Breast epithelium (tissue), 3 donors: ENCODE measurements around the gene DOK5.

Experiments
- CTCF ChIP-seq, 3 donors: fragments of 450-650 bp; IDR thresholded peaks; one replicate each; pipeline ENCODE4 v1.5.1; 2016 to 2017; ENCODE audit warnings: antibody characterized with exemption in 3 of 3, mild to moderate bottlenecking in 3 of 3, moderate library complexity in 3 of 3
- POLR2A ChIP-seq: fragments of 450-650 bp; IDR thresholded peaks from one replicate; pipeline ENCODE4 v1.6.1; 2016; ENCODE audit warnings: antibody characterized with exemption, mild to moderate bottlenecking, moderate library complexity
- POLR2AphosphoS5 ChIP-seq, 3 donors: sonication (generic); formaldehyde crosslinking; IDR thresholded peaks; one replicate each; pipeline ENCODE4 v1.6.1; 2017; ENCODE audit warnings: antibody characterized with exemption in 3 of 3

DNA sequence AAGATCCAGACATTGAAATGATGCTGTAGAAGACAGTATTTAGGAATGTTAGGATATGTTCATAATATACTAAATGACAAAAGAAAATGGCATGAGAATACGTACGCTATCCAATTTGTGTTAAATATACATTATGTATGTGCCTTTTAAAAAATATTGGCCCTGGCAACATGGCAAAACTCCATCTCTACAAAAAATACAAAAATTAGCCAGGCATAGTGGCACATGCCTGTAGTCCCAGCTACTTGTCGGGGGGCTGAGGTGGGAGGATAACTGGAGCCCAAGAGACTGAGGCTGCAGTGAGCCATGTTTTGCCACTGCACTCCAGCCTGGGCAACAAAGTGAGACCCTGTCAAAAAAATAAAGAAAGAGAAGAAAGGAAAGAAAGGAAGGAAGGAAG, 155.7 kb downstream of the DOK5 start:
- TF ChIP-seq CTCF (IDR thresholded peaks at IDR 0.05) (no peak), POLR2A (no peak), POLR2AphosphoS5 (IDR thresholded peaks at IDR 0.05) (no peak)
